GM10248 (cell line): Measurements from ENCODE around the gene KATNIP.

ENCODE experiments used
- CTCF ChIA-PET: fragments of 300-600 bp; sonication (Branson Sonifier 250); formaldehyde crosslinking; extraction: SDS; loops from one replicate; lab custom pipeline; 2021; ENCODE audit warnings: antibody characterized with exemption; lab: Yijun Ruan, JAX
- POLR2A ChIA-PET: fragments of 350-650 bp; sonication (Branson Sonifier 250); formaldehyde crosslinking; extraction: SDS; loops from one replicate; lab custom pipeline; 2020; ENCODE audit warnings: antibody characterized with exemption; lab: Yijun Ruan, JAX
- DNase-seq: peaks from one replicate; pipeline ENCODE4 v3.0.0; 2012; ENCODE audit errors: extremely low spot score
- TF ChIP-seq, protein P1 (sequence below): IDR thresholded peaks from 2 replicates; pipeline ENCODE4 v1.5.1; 2012; ENCODE audit warnings: mild to moderate bottlenecking, low read depth; ENCODE audit errors: extremely low read depth, missing control alignments, control extremely low read depth

Gene KATNIP

GRCh38 chr16:27520982-27521673 is 28.8 kb upstream of the KATNIP start:
- TF ChIP-seq, protein P1, sequence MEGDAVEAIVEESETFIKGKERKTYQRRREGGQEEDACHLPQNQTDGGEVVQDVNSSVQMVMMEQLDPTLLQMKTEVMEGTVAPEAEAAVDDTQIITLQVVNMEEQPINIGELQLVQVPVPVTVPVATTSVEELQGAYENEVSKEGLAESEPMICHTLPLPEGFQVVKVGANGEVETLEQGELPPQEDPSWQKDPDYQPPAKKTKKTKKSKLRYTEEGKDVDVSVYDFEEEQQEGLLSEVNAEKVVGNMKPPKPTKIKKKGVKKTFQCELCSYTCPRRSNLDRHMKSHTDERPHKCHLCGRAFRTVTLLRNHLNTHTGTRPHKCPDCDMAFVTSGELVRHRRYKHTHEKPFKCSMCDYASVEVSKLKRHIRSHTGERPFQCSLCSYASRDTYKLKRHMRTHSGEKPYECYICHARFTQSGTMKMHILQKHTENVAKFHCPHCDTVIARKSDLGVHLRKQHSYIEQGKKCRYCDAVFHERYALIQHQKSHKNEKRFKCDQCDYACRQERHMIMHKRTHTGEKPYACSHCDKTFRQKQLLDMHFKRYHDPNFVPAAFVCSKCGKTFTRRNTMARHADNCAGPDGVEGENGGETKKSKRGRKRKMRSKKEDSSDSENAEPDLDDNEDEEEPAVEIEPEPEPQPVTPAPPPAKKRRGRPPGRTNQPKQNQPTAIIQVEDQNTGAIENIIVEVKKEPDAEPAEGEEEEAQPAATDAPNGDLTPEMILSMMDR, result no peak
- CTCF ChIA-PET, result no interaction called here
- DNase-seq, result no peak
- POLR2A ChIA-PET, result no interaction called here

- DNase-seq, result no peak
- ChIA-PET CTCF (no interaction called here), POLR2A (no interaction called here)
- TF ChIP-seq, protein P1, result no peak
Measured at GRCh38 chr16:27522173-27522707, 27.7 kb upstream of the KATNIP start.

DNA sequence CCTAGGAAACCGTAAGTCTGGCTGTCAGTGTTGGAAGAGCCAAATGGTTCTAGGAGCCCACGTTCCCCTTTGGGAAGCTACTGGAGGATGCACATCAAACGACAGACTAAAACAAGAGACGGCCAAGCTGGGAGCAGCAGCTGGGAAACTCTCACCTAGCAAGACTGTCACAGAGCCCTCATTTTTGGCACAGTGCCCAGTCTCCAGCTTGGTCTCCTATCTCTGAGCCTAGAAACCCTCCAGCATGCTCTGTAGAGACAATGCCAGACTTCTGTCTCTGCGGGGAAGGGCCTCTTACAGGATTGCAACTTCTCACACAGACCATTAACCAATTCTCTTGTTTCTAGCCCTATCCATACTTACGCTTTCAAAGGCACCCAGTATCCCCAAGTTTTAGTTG is 23.8 kb upstream of the KATNIP start:
- POLR2A ChIA-PET, result no interaction called here
- TF ChIP-seq, protein P1, result no peak
- CTCF ChIA-PET, result interaction anchor here (2.5 kb wide), 1 partner anchor 10 kb away, joined by 12 read pairs; no protein-coding TSS in a partner anchor
- DNase-seq, result no peak

DNA sequence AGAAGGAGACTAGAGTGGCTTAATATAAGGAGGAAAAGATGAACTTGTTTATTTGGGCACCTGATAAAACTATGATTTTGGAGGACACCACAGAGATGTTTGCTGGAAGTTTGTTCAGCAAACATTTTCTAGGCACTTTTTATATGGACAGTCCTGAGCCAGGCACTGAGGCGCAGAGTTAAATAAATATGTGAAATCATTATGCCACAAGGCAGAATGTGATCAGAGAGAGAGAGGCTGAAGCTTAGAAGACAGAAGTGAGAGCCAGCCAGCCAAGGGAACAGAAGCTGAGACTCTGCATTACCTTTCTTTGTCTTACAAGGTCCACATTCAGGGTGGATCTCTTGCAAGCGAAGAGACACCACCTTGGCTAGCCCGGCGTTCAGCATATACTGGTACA is 21.6 kb upstream of the KATNIP start:
- POLR2A ChIA-PET, result no interaction called here
- CTCF ChIA-PET, result interaction anchor here (1.5 kb wide), 2 partner anchors 11 to 13 kb away, joined by 3 read pairs; no protein-coding TSS in a partner anchor
- TF ChIP-seq, protein P1, result no peak

DNA sequence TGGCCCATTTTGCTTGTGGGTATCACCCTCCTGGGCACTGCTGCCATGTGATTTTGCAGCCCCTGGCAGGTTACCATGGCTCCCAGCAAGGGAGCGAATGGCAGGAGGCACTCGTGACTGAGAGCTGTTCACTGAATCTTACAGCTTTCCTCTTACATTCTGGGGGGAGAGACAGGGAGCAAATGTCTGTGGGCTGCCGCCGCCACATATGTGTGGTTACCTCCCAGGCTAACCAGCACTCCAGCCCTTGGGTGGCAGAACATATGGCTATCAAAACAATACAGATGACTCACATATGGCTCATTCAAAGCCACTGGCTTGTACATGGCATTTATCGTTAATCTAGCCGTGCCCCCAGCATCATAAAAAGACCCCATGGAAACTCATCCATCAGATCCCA is 20.0 kb upstream of the KATNIP start:
- ChIA-PET POLR2A (no interaction called here), CTCF (interaction anchor here (1.5 kb wide), 1 partner anchor 13 kb away, joined by 3 read pairs; no protein-coding TSS in a partner anchor)
- DNase-seq, result no peak
- TF ChIP-seq, protein P1, result no peak

More for the DNA sequence above, 21.6 kb upstream of the KATNIP start:
- DNase-seq, result no peak

DNA sequence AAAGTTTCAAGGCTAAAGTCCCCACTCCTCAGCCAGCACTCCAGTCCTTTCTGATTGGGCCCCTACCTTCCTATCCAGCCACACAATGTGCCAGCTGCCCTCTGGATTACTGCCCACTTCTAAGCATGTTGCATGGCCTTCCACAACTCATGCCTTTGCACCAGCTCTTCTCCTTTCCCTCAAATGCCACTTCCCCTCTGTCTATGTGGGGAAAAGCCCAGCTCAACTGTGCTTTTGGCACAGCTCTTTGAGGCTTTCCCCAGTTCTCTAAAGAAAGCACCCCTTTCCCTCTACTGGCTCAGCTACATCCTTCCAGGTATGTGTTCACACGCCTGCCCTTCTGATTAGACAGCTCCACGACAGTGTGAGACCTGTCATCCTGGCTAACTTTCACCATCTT is 18.8 kb upstream of the KATNIP start:
- CTCF ChIA-PET, result interaction anchor here (1.5 kb wide), 1 partner anchor 15 kb away, joined by 5 read pairs; no protein-coding TSS in a partner anchor
- POLR2A ChIA-PET, result no interaction called here

More for the DNA sequence above, 18.8 kb upstream of the KATNIP start:
- TF ChIP-seq, protein P1, result no peak
- no peak for DNase-seq
